HepG2 (cell line): ENCODE results near the gene KIF27. TPM values are rescaled to one million over a fixed set of nuclear protein-coding genes. Genes with fewer than 3 reads are reported as not detected.

Experiments used
- ATAC-seq: fragments of 200-7000 bp; cut with Tn5 transposase; 3 replicates; pipeline ENCODE4 v1.9.1; 2020; ENCODE audit warnings: mild to moderate bottlenecking, moderate library complexity
- Bru-seq: library from RNA; stranded (reverse); fragments of 400-500 nt; gene quantifications from one replicate; lab custom pipeline; 2021; lab: Mats Ljungman, UMichigan
- BruChase-seq, 2 experiments: library from RNA; stranded (reverse); fragments of 400-500 nt; gene quantifications; one replicate each; lab custom pipeline; 2021; lab: Mats Ljungman, UMichigan
- BruUV-seq: library from RNA; stranded (reverse); fragments of 400-500 nt; replicated peaks from 2 replicates; lab custom pipeline; 2021; lab: Mats Ljungman, UMichigan
- CTCF ChIA-PET: fragments of 300-600 bp; formaldehyde crosslinking; extraction: SDS; loops from one replicate; lab custom pipeline; 2021; ENCODE audit warnings: low total read pairs, inconsistent platforms, low intra/inter-chr PET ratio; lab: Yijun Ruan, JAX
- POLR2A ChIA-PET: fragments of 350-600 bp; sonication (Branson Sonifier 250); formaldehyde crosslinking; loops from one replicate; lab custom pipeline; 2020; ENCODE audit warnings: antibody characterized with exemption, inconsistent platforms; lab: Yijun Ruan, JAX
- DNase-seq: peaks from one replicate; pipeline ENCODE4 v3.0.0-alpha.2; 2015; ENCODE audit warnings: low spot score
- FAIRE-seq: peaks from 3 replicates; lab custom pipeline; 2011; peaks lifted over from hg19 to GRCh38; lab: Jason Lieb, UNC
- H2AFZ ChIP-seq: one replicate; pipeline ENCODE4 v1.6.1; 2011; ENCODE audit warnings: low read length, inconsistent platforms
- H3K27ac ChIP-seq: fragments of 300-600 bp; 3 replicates; pipeline ENCODE4 v1.8.0; 2011; ENCODE audit warnings: mixed run types, mild to moderate bottlenecking, mixed read lengths, low read length, inconsistent platforms; ENCODE audit not compliant: insufficient read depth; ENCODE audit errors: extremely low read length
- H3K27me3 ChIP-seq, 2 experiments: fragments of 200-600 bp in 1 of 2; 2 replicates in 1 of 2; 3 replicates in 1 of 2; pipeline versions ENCODE4 v1.6.0 to v1.8.0; 2011; ENCODE audit warnings: low read length in 2 of 2, mild to moderate bottlenecking in 2 of 2, moderate library complexity in 2 of 2, inconsistent platforms in 1 of 2; ENCODE audit not compliant: insufficient read depth in 2 of 2, control insufficient read depth in 1 of 2
- H3K36me3 ChIP-seq, 2 experiments: fragments of 200-600 bp in 1 of 2; replicated peaks in 1 of 2; 2 replicates in 1 of 2; 3 replicates in 1 of 2; pipeline versions ENCODE4 v1.5.1 to v1.8.0; 2011; ENCODE audit warnings: low read length in 2 of 2, inconsistent platforms in 1 of 2; ENCODE audit not compliant: insufficient read depth in 2 of 2, control insufficient read depth in 1 of 2
- H3K4me1 ChIP-seq: 2 replicates; pipeline ENCODE4 v1.5.1; 2012; ENCODE audit warnings: low read length, inconsistent platforms; ENCODE audit not compliant: insufficient read depth
- H3K4me2 ChIP-seq: 2 replicates; pipeline ENCODE4 v1.6.0; 2011; ENCODE audit warnings: low read depth, low read length, inconsistent platforms
- H3K4me3 ChIP-seq, 3 experiments: fragments of 200-600 bp in 1 of 3; sonication (generic), shearing (Covaris generic) in 1 of 3; replicated peaks in 1 of 3; 2 replicates each; pipeline ENCODE4 v1.5.1; 2011 to 2016; ENCODE audit warnings: low read length in 3 of 3, inconsistent platforms in 2 of 3, low read depth in 2 of 3, mild to moderate bottlenecking in 2 of 3, control low read depth in 1 of 3, mixed read lengths in 1 of 3; ENCODE audit not compliant: insufficient read depth in 1 of 3
- H3K79me2 ChIP-seq: one replicate; pipeline ENCODE4 v1.6.1; 2011; ENCODE audit warnings: low read length, inconsistent platforms; ENCODE audit not compliant: insufficient read depth
- H3K9ac ChIP-seq: 2 replicates; pipeline ENCODE4 v1.6.0; 2011; ENCODE audit warnings: mild to moderate bottlenecking, low read depth, low read length, inconsistent platforms; ENCODE audit not compliant: insufficient read depth
- H3K9me3 ChIP-seq: 2 replicates; pipeline ENCODE4 v1.5.1; 2012; ENCODE audit warnings: mild to moderate bottlenecking, low read length
- H4K20me1 ChIP-seq: 2 replicates; pipeline ENCODE4 v1.6.0; 2011; ENCODE audit warnings: inconsistent platforms, mild to moderate bottlenecking, low read length, moderate library complexity; ENCODE audit not compliant: insufficient read depth
- ARID5B ChIP-seq: IDR thresholded peaks from 2 replicates; pipeline ENCODE4 v1.4.0; 2020; ENCODE audit warnings: mild to moderate bottlenecking, missing genetic modification reagents
- FOXK2 ChIP-seq: fragments of 450-650 bp; IDR thresholded peaks from 2 replicates; pipeline ENCODE4 v1.6.1; 2016
- NPAS2 ChIP-seq: sonication (generic); formaldehyde crosslinking; IDR thresholded peaks from 2 replicates; pipeline ENCODE4 v1.8.0; 2022; ENCODE audit warnings: mild to moderate bottlenecking, missing genetic modification reagents, borderline replicate concordance
- XBP1 ChIP-seq: sonication (generic); formaldehyde crosslinking; IDR thresholded peaks from 2 replicates; pipeline ENCODE4 v1.5.0; 2020; ENCODE audit warnings: missing genetic modification reagents
- ZBED4 ChIP-seq: sonication (generic); formaldehyde crosslinking; IDR thresholded peaks from 2 replicates; pipeline ENCODE4 v1.4.0; 2020; ENCODE audit warnings: missing genetic modification reagents, borderline replicate concordance
- ZBTB3 ChIP-seq: sonication (generic); formaldehyde crosslinking; IDR thresholded peaks from 2 replicates; pipeline ENCODE4 v1.4.0; 2020; ENCODE audit warnings: low read depth, mild to moderate bottlenecking, moderate library complexity, missing genetic modification reagents, borderline replicate concordance
- ZMAT5 ChIP-seq: sonication (generic); formaldehyde crosslinking; IDR thresholded peaks from 2 replicates; pipeline ENCODE4 v1.5.0; 2020; ENCODE audit warnings: mild to moderate bottlenecking, low read depth, missing genetic modification reagents, borderline replicate concordance
- ZNF431 ChIP-seq: sonication (generic); formaldehyde crosslinking; IDR thresholded peaks from 2 replicates; pipeline ENCODE4 v1.9.0; 2022; ENCODE audit warnings: missing genetic modification reagents, low read depth, mild to moderate bottlenecking, borderline replicate concordance
- WGBS: methylation state at CpG from one replicate; pipeline ENCODE4 v1.1.6; 2017; ENCODE audit warnings: low lambda C conversion rate; 5-methylcytosine and 5-hydroxymethylcytosine counted together
- in situ Hi-C: cut with HindIII; loops from 2 replicates; pipeline ENCODE4 v1.10.0; 2017; ENCODE audit warnings: low pct_unique_long_range_greater_than_20kb; ENCODE audit not compliant: extremely low pct_ligation_motif_present
- intact Hi-C: fragments of 100-400 bp; cut with micrococcal nuclease; formaldehyde crosslinking; loops from one replicate; pipeline ENCODE4 v1.10.0; 2022; ENCODE audit not compliant: unreplicated experiment
- long read RNA-seq, 2 experiments: library from RNA in 1 of 2; library from polyadenylated mRNA in 1 of 2; stranded (forward) in 1 of 2; unstranded in 1 of 2; transcript quantifications; one replicate each; pipeline ENCODE4 v2.0.0, GENCODE V29; 2019 to 2022
- polyA minus RNA-seq, 3 experiments: library from RNA; depleted of rRNA, polyadenylated mRNA; stranded (reverse); fragments of >200 nt; gene quantifications; 2 replicates each; pipeline ENCODE4 v1.2.3, GENCODE V29; 2011; ENCODE audit warnings: low replicate concordance in 1 of 3
- polyA plus RNA-seq, 8 experiments: library from polyadenylated mRNA; depleted of rRNA in 3 of 8; stranded (reverse) in 7 of 8; unstranded in 1 of 8; fragments of >200 nt; fragmentation: Illumina TruSeq in 4 of 8; extraction: Trizol in 4 of 8; gene quantifications; 2 replicates each; pipeline versions ENCODE4 v1.2.1 to v1.2.3, GENCODE V29; 2011 to 2016; ENCODE audit warnings: low read depth in 4 of 8, missing spikeins in 1 of 8, mixed read lengths in 1 of 8; ENCODE audit not compliant: insufficient read depth in 1 of 8
- total RNA-seq, 5 experiments: library from RNA; depleted of rRNA; stranded (reverse); fragments of >200 nt; fragmentation: Illumina TruSeq; extraction: Trizol; gene quantifications; 2 replicates each; pipeline ENCODE4 v1.2.3, GENCODE V29; 2016; ENCODE audit warnings: low read depth in 1 of 5

The KIF27 gene
- 4.1 and 4.4 TPM in 2 replicates for total RNA-seq (2016; rRNA removed; fragmentation: Illumina TruSeq; extraction: Trizol)
- 4.0 and 4.8 TPM in 2 replicates for total RNA-seq (2016; cell fraction: cytosol; rRNA removed; fragmentation: Illumina TruSeq; extraction: Trizol; ENCODE audit: low read depth)
- 3.6 and 4.2 TPM in 2 replicates for total RNA-seq (2016; cell fraction: insoluble cytoplasmic fraction; rRNA removed; fragmentation: Illumina TruSeq; extraction: Trizol)
- 2.8 and 3.7 TPM in 2 replicates for total RNA-seq (2016; cell fraction: membrane; rRNA removed; fragmentation: Illumina TruSeq; extraction: Trizol)
- 7.8 and 8.8 TPM in 2 replicates for total RNA-seq (2016; cell fraction: nucleus; rRNA removed; fragmentation: Illumina TruSeq; extraction: Trizol)
- polyA plus RNA-seq (2011; rRNA removed) = 0.82 and 0.95 TPM in 2 replicates
- polyA plus RNA-seq (2011; cell fraction: cytosol; rRNA removed) = 0.21 and 0.27 TPM in 2 replicates
- polyA plus RNA-seq (2011; cell fraction: nucleus; rRNA removed) = 1.5 and 1.6 TPM in 2 replicates
- 2.0 and 2.3 TPM in 2 replicates for polyA plus RNA-seq (2012)
- polyA plus RNA-seq (2016; cell fraction: cytosol; fragmentation: Illumina TruSeq; extraction: Trizol; ENCODE audit: low read depth) = 0.24 and 0.35 TPM in 2 replicates
- 1.5 and 1.6 TPM in 2 replicates for polyA plus RNA-seq (2016; cell fraction: insoluble cytoplasmic fraction; fragmentation: Illumina TruSeq; extraction: Trizol; ENCODE audit: low read depth)
- polyA plus RNA-seq (2016; cell fraction: membrane; fragmentation: Illumina TruSeq; extraction: Trizol; ENCODE audit: low read depth) = 0.36 and 0.80 TPM in 2 replicates
- 5.2 and 6.8 TPM in 2 replicates for polyA plus RNA-seq (2016; cell fraction: nucleus; fragmentation: Illumina TruSeq; extraction: Trizol; ENCODE audit: insufficient read depth, low read depth)
- polyA minus RNA-seq (2011; rRNA and poly(A)+ RNA removed; ENCODE audit: low replicate concordance) = 0.38 and 0.87 TPM in 2 replicates
- 1.6 and 2.3 TPM in 2 replicates for polyA minus RNA-seq (2011; cell fraction: cytosol; rRNA and poly(A)+ RNA removed)
- polyA minus RNA-seq (2011; cell fraction: nucleus; rRNA and poly(A)+ RNA removed) = 10.7 and 12.3 TPM in 2 replicates
- Bru-seq, nascent RNA = percentile 52 among the genes with signal in this experiment
- BruChase-seq, experiment 1, labeled RNA remaining after a 6-hour chase = percentile 52 among the genes with signal in this experiment
- BruChase-seq, experiment 2, labeled RNA remaining after a 2-hour chase = percentile 54 among the genes with signal in this experiment
- long read RNA-seq, experiment 1 = 0 reads
- long read RNA-seq, experiment 2, partial matches to known transcripts = 0 of 4 reads
- long read RNA-seq, experiment 2, other reads (novel, unspliced or antisense) = 4 of 4 reads

GRCh38 chr9:83920927-83921707 is at the start of gene KIF27:
KIF27 (minus strand) TSS chr9:83921432; CDS start chr9:83915591, 5,841 bp downstream.
- peak; percentile 53 for FAIRE-seq
- TF ChIP-seq FOXK2 = no peak
- no peak for TF ChIP-seq NPAS2
- no peak for TF ChIP-seq ZBED4
- TF ChIP-seq XBP1 (CRISPR knock-in tag) = no peak
- TF ChIP-seq ZBTB3 (CRISPR knock-in tag) = no peak
- TF ChIP-seq ZNF431 (CRISPR knock-in tag) = peak; percentile 38; the same call in 1 of the 2 replicates
- TF ChIP-seq ZMAT5 (CRISPR knock-in tag) = no peak
- peak; percentile 24; the same call in 1 of the 2 replicates for TF ChIP-seq ARID5B (CRISPR knock-in tag)

More at GRCh38 chr9:83920927-83921707, at the start of gene KIF27:
- ChIA-PET CTCF (interaction anchor here (1.0 kb wide), 2 partner anchors 340 to 394 kb away, joined by 3 to 8 read pairs; no protein-coding TSS in a partner anchor), POLR2A (interaction anchor here (0.8 to 2.4 kb wide), 10 partner anchors 9 to 213 kb away, joined by 3 to 19 read pairs (median 4); partner anchors contain the start of genes HNRNPK, RMI1 and UBQLN1)
- Histone ChIP-seq H3K36me3 (no peaks in the 10 kb centered on the region), H3K79me2 (no peaks in the 10 kb centered on the region), H3K4me1 (peaks cover 16% of the 10 kb centered on the region), H3K4me3 (peak within 1 kb of the TSS; percentile 63 to 70 (median 68)), H3K27me3 (no peaks in the 10 kb centered on the region), H3K4me2 (peak within 1 kb of the TSS; percentile 97), H2AFZ (peak within 1 kb of the TSS; percentile 84), H3K27ac (peak within 1 kb of the TSS; percentile 95), H3K9me3 (no peaks in the 10 kb centered on the region), H4K20me1 (no peaks in the 10 kb centered on the region), H3K9ac (peak within 1 kb of the TSS; percentile 84)
- intact Hi-C loops = loop anchor here (2.0 to 5.0 kb wide), 2 partner anchors 66 to 341 kb away; no protein-coding TSS in a partner anchor
- in situ Hi-C loops = no loop called here
- ATAC-seq (peak; percentile 96), DNase-seq (peak; percentile 92)
- TSS peak; percentile 99 for BruUV-seq
- WGBS = 1% methylated on average over 23 of the region's 92 CpGs
